HEK293T (cell line): Measurements from ENCODE around the gene PPP6R3.

Experiments used
- ARNT ChIP-seq: fragments of 450-650 bp; IDR thresholded peaks from 2 replicates; pipeline ENCODE4 v1.6.1; 2017; ENCODE audit warnings: mild to moderate bottlenecking
- BHLHE40 ChIP-seq: fragments of 450-650 bp; IDR thresholded peaks from 2 replicates; pipeline ENCODE4 v1.6.1; 2016; ENCODE audit warnings: mild to moderate bottlenecking, moderate library complexity, borderline replicate concordance
- ELF4 ChIP-seq: fragments of 450-650 bp; IDR thresholded peaks from 2 replicates; pipeline ENCODE4 v1.6.1; 2017; ENCODE audit warnings: antibody characterized with exemption
- FOXA1 ChIP-seq: fragments of 450-650 bp; IDR thresholded peaks from 2 replicates; pipeline ENCODE4 v1.6.1; 2016; ENCODE audit warnings: mild to moderate bottlenecking
- FOXK2 ChIP-seq: fragments of 450-650 bp; IDR thresholded peaks from 2 replicates; pipeline ENCODE4 v1.6.1; 2016; ENCODE audit warnings: mild to moderate bottlenecking
- FOXM1 ChIP-seq: fragments of 450-650 bp; IDR thresholded peaks from 2 replicates; pipeline ENCODE4 v1.6.1; 2017; ENCODE audit warnings: mild to moderate bottlenecking, borderline replicate concordance
- L3MBTL2 ChIP-seq: fragments of 450-650 bp; conservative IDR thresholded peaks from 2 replicates; pipeline ENCODE4 v1.6.1; 2016; ENCODE audit warnings: mild to moderate bottlenecking
- LEF1 ChIP-seq: fragments of 450-650 bp; IDR thresholded peaks from 2 replicates; pipeline ENCODE4 v1.6.1; 2017; ENCODE audit warnings: mild to moderate bottlenecking, borderline replicate concordance
- NFRKB ChIP-seq: fragments of 450-650 bp; IDR thresholded peaks from 2 replicates; pipeline ENCODE4 v1.6.1; 2016; ENCODE audit warnings: mild to moderate bottlenecking, moderate library complexity
- SP1 ChIP-seq: fragments of 450-650 bp; IDR thresholded peaks from 2 replicates; pipeline ENCODE4 v1.6.1; 2017
- TARDBP ChIP-seq: fragments of 450-650 bp; IDR thresholded peaks from 2 replicates; pipeline ENCODE4 v1.6.1; 2016
- ZNF384 ChIP-seq: fragments of 450-650 bp; IDR thresholded peaks from 2 replicates; pipeline ENCODE4 v1.6.1; 2016

- TF ChIP-seq SP1 (no peak), ARNT (no peak), TARDBP (no peak), NFRKB (no peak), FOXK2 (no peak), L3MBTL2 (no peak), FOXA1 (no peak), ZNF384 (no peak), BHLHE40 (no peak), ELF4 (no peak), FOXM1 (no peak), LEF1 (no peak)
These were observed 67.0 kb downstream of the PPP6R3 start for GRCh38 chr11:68527585-68527984.
